HL-60 (cell line): ENCODE data around the gene MAP2K4.

Source experiments
- DNase-seq, 2 experiments: peaks; one replicate each; pipeline ENCODE4 v3.0.0-alpha.2; 2010 to 2020; ENCODE audit warnings: low read depth in 1 of 2, low spot score in 1 of 2
- H3K27ac ChIP-seq: fragments of 250-450 bp; sonication (Bioruptor Pico); replicated peaks from 2 replicates; pipeline ENCODE4 v1.5.1; 2020; ENCODE audit warnings: mild to moderate bottlenecking, moderate library complexity
- H3K27me3 ChIP-seq: fragments of 250-450 bp; sonication (Bioruptor Pico); 2 replicates; pipeline ENCODE4 v1.5.1; 2021; ENCODE audit warnings: mild to moderate bottlenecking, moderate library complexity; ENCODE audit not compliant: insufficient read depth, poor library complexity, severe bottlenecking
- H3K4me3 ChIP-seq: replicated peaks from 2 replicates; pipeline ENCODE4 v1.5.1; 2011; ENCODE audit warnings: mild to moderate bottlenecking, control low read depth, low read length; ENCODE audit not compliant: insufficient read depth
- GABPA ChIP-seq: IDR thresholded peaks from 2 replicates; pipeline ENCODE4 v1.6.1; 2012; ENCODE audit warnings: low read depth
- POLR2AphosphoS5 ChIP-seq: IDR thresholded peaks from 2 replicates; pipeline ENCODE4 v1.6.1; 2012; ENCODE audit warnings: low read depth
- SPI1 ChIP-seq: IDR thresholded peaks from 2 replicates; pipeline ENCODE4 v1.6.1; 2012; ENCODE audit warnings: low read depth, mild to moderate bottlenecking, borderline replicate concordance
- TF ChIP-seq, protein P1 (sequence below): IDR thresholded peaks from one replicate; pipeline ENCODE4 v1.5.1; 2011; ENCODE audit warnings: low read length, control low read depth, inconsistent platforms; ENCODE audit not compliant: insufficient read depth
- TF ChIP-seq, protein P2 (sequence below): IDR thresholded peaks from 2 replicates; pipeline ENCODE4 v1.6.1; 2012; ENCODE audit warnings: low read depth; ENCODE audit not compliant: insufficient replicate concordance

Gene MAP2K4

DNA sequence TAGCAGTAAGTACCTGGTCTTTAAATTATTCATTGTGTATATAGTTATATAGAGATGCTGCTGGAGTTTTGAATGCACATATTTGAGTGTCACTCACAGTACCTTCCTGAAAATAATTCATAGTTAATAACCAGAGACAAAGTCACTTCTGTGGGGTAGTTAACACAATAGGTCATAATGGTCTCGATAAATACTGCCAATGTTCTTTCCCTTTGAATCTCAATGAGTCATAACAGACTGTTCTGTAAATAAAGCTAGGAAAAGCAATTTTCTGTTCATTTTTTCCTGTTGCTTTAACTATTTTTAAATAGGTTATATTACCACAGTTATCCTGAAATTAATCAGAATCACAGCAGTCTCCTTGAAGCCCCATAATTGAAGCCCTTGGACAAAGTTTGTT is 87.2 kb downstream of the MAP2K4 start:
- DNase-seq: no peak
- TF ChIP-seq SPI1 (no peak), POLR2AphosphoS5 (no peak), GABPA (no peak)
- TF ChIP-seq, protein P1, sequence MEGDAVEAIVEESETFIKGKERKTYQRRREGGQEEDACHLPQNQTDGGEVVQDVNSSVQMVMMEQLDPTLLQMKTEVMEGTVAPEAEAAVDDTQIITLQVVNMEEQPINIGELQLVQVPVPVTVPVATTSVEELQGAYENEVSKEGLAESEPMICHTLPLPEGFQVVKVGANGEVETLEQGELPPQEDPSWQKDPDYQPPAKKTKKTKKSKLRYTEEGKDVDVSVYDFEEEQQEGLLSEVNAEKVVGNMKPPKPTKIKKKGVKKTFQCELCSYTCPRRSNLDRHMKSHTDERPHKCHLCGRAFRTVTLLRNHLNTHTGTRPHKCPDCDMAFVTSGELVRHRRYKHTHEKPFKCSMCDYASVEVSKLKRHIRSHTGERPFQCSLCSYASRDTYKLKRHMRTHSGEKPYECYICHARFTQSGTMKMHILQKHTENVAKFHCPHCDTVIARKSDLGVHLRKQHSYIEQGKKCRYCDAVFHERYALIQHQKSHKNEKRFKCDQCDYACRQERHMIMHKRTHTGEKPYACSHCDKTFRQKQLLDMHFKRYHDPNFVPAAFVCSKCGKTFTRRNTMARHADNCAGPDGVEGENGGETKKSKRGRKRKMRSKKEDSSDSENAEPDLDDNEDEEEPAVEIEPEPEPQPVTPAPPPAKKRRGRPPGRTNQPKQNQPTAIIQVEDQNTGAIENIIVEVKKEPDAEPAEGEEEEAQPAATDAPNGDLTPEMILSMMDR: no peak
- TF ChIP-seq, protein P2, sequence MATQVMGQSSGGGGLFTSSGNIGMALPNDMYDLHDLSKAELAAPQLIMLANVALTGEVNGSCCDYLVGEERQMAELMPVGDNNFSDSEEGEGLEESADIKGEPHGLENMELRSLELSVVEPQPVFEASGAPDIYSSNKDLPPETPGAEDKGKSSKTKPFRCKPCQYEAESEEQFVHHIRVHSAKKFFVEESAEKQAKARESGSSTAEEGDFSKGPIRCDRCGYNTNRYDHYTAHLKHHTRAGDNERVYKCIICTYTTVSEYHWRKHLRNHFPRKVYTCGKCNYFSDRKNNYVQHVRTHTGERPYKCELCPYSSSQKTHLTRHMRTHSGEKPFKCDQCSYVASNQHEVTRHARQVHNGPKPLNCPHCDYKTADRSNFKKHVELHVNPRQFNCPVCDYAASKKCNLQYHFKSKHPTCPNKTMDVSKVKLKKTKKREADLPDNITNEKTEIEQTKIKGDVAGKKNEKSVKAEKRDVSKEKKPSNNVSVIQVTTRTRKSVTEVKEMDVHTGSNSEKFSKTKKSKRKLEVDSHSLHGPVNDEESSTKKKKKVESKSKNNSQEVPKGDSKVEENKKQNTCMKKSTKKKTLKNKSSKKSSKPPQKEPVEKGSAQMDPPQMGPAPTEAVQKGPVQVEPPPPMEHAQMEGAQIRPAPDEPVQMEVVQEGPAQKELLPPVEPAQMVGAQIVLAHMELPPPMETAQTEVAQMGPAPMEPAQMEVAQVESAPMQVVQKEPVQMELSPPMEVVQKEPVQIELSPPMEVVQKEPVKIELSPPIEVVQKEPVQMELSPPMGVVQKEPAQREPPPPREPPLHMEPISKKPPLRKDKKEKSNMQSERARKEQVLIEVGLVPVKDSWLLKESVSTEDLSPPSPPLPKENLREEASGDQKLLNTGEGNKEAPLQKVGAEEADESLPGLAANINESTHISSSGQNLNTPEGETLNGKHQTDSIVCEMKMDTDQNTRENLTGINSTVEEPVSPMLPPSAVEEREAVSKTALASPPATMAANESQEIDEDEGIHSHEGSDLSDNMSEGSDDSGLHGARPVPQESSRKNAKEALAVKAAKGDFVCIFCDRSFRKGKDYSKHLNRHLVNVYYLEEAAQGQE: no peak
- H3K27me3 ChIP-seq: no peaks in the 10 kb centered on the region
- H3K27ac ChIP-seq: no peak overlapping the region
- H3K4me3 ChIP-seq: no peak overlapping the region

GRCh38 chr17:12110906-12111305 is 90.2 kb downstream of the MAP2K4 start:
- Histone ChIP-seq H3K27ac (no peak overlapping the region), H3K4me3 (no peak overlapping the region), H3K27me3 (no peaks in the 10 kb centered on the region)
- no peak for DNase-seq
- no peak for TF ChIP-seq SPI1
- no peak for TF ChIP-seq GABPA
- no peak for TF ChIP-seq POLR2AphosphoS5
- TF ChIP-seq, protein P1: no peak
- TF ChIP-seq, protein P2: no peak

GRCh38 chr17:12113156-12113555 is 92.5 kb downstream of the MAP2K4 start:
- no peak overlapping the region for H3K4me3 ChIP-seq
- no peak for DNase-seq
- no peak for TF ChIP-seq GABPA
- TF ChIP-seq, protein P2: no peak
- TF ChIP-seq, protein P1: no peak
- no peak for TF ChIP-seq SPI1
- no peak for TF ChIP-seq POLR2AphosphoS5
- no peak overlapping the region for H3K27ac ChIP-seq
- H3K27me3 ChIP-seq: no peaks in the 10 kb centered on the region
